GM19324 (cell line): ENCODE measurements around the gene PTRH1.

Experiments used
- ATAC-seq: cut with Tn5 transposase; IDR thresholded peaks from one replicate; pipeline ENCODE4 v1.9.1; 2021; ENCODE audit warnings: mild to moderate bottlenecking, moderate library complexity; ENCODE audit not compliant: unreplicated experiment, low FRiP score

The PTRH1 gene

DNA sequence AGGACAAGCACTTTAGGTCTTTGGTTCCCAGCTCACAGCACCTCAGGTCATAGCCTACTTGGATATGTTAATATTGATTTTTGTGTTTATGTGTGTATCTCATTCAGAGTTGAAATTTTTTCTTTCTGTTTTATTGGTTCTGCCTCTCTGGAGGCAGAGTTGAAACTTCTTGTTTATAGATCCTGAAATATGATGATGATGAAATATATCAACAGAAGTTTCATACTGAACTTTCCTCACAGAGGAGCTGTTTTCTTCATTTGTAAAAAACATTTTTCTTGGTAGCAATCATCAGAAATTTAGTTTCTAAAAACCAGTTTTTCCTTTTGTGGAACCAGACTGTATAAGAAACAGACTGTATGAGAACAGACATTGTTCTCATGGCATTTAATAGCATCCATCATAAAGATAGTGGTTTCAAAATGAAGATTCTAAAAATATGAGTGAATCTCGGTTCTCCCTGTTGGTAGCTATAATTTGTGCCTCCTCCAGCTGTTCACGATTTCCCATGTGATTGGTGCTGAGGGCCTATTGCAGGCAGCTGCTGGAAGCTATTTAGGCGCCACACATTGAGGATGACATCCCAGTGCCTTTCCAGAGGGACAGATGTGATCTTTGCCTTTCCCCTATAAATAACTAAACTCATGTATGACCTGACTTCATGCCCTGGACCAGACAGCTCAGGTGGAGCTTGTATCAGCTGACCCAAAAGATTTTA lies 48.2 kb downstream of the PTRH1 start:
- ATAC-seq, result no peak

DNA sequence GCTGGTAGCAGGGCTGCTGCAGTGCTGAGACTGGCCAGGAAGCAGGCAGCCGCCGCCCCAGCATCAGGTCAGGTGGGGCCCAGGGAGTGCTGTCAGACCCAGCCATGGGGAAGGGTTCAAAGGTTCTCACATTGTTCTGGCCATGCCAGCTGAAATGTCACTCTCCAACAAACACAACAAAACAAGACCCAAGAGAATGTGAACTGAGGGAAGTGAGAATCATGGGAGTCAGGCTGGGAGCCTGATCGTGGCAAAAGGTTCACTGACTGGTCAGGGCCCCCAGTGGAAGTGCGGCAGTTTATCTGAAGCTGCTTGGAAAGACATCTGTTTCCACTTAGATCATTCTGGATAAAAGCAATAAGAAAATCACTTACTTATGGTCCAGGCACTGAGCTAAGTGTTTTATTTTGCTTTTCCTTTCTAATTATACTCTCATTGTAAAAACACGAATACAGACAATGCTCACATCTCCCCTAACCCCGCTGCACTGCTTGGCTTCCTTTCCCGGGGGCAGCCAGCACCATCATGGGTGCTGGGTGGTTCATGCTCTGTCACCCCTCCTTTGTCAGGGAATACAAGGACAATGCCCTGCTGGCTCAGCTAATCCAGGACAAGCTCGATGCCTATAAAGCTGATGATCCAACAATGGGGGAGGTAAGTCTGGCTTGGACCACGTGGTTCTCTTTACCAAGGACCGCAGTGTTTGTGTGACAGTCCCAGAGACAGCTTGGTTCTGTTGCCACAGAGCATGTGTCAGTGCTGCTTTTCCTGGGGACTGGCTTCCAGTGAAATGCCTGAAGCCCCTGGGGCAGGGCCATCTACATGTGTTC lies 50.6 kb downstream of the PTRH1 start:
- ATAC-seq, result no peak

DNA sequence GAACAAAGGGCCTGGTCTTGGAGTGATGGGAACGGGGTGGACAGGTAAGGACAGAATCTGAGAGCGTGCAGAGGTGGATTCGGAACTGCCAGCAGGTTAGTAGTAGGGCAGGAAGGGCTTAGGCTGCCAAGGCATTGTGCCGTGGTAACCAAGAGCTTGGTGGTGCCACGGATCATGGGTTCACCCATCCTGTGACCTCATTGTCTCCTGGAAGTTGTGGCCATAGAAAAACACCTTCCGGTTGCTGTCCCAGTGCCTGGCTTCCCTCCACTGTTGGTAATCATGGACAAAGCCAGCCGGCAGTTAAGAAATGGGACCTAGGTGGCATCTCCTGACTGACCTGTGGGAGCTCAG lies 51.2 kb downstream of the PTRH1 start:
- ATAC-seq, result no peak
